ENCODE data around the gene CHRM4.

DNA sequence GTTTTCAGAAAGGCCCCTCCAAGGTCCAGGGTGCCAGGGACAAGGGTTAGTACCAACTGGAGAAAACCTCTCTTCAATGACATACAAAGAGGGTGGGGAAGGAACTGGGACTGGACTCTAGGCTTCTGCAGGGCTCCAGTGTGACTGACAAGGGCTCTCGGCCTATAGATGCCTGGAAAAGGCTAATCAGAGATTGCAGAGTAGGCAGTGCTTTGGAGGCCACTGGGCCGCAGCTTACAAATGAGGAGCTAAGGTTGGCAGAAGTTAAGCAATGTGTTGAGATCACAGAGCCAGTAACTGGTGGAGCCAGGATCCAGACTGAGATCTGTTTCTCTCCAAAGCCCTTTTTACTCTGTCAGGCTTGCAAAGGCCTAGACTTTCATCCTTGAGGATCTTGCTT, 51.8 kb downstream of the CHRM4 start:
- TF ChIP-seq CTCF (IDR thresholded peaks at IDR 0.05) = no peak
- TF ChIP-seq POLR2A (IDR thresholded peaks at IDR 0.05) = no peak
